Measurements from ENCODE around the gene CDCA3.
A peak's percentile ranks its signal among the peaks of the same experiment; 100 is the strongest.

The CDCA3 gene

DNA sequence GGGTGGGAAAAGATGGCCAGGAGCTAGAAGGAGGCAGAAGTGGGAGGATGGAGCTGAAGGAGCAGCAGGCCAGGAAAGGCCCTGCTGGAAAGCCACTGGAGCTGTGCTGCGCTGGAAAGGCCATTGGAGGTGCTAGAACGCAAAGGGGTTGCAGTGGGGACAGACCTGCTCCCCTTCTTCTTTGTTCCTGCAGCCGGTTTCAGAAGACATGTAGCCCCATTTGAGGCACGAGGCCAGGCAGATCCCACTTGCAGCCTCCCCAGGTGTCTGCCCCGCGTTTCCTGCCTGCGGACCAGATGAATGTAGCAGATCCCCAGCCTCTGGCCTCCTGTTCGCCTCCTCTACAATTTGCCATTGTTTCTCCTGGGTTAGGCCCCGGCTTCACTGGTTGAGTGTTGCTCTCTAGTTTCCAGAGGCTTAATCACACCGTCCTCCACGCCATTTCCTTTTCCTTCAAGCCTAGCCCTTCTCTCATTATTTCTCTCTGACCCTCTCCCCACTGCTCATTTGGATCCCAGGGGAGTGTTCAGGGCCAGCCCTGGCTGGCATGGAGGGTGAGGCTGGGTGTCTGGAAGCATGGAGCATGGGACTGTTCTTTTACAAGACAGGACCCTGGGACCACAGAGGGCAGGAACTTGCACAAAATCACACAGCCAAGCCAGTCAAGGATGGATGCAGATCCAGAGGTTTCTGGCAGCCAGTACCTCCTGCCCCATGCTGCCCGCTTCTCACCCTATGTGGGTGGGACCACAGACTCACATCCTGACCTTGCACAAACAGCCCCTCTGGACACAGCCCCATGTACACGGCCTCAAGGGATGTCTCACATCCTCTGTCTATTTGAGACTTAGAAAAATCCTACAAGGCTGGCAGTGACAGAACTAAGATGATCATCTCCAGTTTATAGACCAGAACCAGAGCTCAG lies 31.7 kb downstream of the CDCA3 start:
- no peak for DNase-seq

DNA sequence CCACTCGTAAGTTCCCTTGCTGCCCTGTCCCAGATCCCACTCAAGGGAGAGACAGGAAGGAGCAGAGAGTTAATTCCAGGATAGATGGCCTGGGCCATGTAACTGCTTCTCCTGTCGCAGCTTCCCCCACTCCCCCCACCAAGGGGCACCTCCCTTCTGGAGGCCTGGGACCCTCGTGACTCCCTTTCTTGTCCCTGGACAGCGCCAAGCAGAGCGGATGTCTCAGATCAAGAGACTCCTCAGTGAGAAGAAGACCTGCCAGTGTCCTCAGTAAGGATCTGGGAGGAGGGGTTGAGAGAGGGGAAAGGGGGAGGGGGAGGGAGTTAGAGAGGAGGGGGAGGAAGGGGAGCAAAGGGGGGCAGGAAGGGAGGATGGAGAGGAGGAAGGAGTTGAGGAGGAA lies 32.4 kb downstream of the CDCA3 start:
- no peak for DNase-seq

DNA sequence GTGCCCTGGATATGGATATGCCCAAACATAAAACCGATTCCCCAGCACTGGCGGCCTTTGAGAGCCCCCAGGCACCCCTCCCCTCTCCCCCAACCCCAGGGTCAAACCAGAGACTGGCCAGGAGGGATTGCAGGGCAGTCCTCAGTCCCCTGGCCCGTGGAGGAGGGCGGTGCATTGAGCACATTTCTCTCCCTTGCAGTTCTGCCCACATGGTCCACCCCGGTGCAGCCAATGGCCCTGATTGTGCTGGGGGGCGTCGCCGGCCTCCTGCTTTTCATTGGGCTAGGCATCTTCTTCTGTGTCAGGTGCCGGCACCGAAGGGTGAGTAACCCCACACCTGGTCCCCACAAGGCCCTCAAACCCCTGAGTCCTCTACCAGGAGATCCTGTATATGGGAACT lies 32.9 kb downstream of the CDCA3 start:
- no peak for DNase-seq

DNA sequence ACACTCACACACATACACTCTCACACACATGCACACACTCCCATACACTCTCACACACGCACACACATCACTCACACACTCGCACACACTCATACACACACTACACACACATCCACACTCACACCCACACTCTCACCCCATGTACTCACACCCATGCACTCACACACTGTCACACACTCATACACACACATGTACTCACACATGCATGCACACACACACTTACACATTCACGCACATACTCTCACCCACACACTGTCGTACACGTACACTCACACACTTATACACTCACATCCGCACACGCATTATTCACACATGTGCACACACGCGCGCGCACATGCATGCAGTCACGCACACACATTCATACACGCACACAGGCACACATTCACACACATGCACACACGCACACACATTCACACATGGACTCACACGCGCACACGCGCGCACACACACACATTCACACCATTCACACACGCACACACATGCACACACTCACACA lies 33.4 kb downstream of the CDCA3 start:
- no peak for DNase-seq

DNA sequence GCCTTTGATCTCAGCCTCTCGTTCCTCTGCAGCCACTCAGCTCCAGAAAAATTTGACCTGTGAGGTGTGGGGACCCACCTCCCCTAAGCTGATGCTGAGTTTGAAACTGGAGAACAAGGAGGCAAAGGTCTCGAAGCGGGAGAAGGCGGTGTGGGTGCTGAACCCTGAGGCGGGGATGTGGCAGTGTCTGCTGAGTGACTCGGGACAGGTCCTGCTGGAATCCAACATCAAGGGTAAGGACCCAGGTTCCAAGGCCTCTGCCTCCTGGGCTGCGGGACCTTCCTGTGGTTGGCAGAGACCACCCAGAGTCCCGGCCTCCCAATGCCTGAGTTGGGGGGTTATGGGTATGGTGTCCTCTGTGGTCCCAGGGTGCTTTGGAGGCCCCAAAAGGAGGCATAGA lies 34.0 kb downstream of the CDCA3 start:
- DNase-seq = no peak

DNA sequence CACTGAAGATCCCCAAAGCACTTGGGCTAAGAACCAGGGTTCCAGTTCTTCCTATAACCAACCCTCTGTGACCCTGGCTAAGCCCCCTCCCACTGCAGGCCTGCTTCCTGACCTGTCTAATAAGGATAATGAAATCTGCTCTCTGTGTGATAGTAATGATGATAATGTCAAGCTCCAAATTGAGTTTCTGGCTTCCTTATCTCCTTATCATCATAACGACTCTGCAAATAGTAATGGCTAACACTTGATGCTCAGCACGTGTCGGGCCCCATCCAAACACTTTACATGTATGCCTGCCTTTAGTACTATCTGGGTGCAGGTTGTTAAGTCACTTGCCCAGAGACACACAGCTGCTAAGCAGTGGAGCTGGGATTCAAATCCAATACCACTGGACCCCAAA lies 34.5 kb downstream of the CDCA3 start:
- no peak for DNase-seq

DNA sequence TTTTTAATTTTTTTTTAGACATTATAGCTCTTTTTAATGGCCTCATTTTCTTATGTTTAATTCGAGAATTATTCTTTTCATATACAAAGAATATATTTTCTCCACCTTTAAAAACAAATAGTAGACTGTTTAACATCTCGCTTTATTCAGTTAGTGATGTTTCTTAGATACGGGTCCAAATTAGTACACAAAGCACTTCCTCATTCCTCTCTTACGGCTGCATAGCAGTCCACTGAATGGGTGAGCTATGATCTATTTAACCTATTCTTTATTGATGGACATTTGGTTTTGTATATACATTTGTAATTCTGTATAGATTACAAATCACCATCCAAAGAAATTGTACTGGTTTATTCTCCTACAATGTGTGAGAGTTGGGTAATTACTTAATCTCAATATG lies 37.7 kb downstream of the CDCA3 start:
- no peak for DNase-seq

DNA sequence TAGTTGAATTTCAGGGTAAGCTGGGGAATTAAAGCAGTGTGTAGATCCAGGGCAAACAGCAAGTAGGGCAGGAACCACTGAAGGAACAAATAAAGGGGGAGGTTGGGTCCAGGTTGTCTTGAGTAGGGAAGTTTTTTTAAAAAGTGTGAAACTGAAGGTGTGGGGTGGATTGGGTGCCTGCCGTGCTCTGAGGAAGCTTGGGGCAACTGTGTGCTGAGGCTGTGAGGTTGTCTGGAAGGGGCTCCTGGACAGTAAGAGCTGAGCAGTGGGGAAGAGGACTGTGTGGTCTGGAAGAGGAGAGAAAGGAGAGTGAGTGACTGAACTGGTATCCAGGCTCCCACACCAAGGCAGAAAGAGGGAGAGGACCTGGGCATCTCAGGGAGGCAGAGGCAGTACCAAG lies 40.3 kb downstream of the CDCA3 start:
- DNase-seq = no peak

DNA sequence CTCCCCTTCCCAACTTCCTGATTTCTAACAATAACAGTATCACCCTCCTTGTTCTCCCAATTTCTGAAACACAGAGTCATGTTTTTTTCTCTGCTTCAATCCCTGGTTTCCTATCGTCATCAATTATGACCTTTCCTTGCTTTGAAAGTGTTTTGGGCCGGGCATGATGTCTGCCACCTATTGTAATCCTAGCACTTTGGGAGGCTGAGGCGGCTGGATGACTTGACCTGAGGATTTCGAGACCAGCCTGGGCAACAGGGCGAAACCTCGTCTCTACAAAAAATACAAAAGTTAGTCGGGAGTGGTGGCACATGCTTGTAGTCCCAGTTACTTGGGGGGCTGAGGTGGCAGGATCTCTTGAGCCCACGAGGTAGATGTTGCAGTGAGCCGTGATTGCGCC lies 42.0 kb downstream of the CDCA3 start:
- DNase-seq = no peak

DNA sequence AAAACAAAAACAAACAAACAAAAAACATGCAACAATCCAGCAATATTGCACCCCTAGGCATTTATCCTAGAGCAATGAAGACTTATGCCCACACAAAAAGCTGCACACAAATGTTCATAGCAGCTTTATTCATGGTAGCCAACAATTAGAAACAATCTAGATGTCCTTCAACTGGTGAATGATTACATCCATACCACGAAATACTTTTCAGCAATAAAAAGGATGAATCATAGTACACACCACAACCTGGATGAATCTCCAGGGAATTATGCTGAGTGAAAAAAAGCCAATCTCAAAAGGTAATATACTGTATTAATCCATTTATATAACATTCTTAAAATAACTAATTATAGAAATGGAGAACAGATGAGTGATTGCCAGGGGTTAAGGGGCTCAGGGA lies 43.9 kb downstream of the CDCA3 start:
- DNase-seq = peak; percentile 61

DNA sequence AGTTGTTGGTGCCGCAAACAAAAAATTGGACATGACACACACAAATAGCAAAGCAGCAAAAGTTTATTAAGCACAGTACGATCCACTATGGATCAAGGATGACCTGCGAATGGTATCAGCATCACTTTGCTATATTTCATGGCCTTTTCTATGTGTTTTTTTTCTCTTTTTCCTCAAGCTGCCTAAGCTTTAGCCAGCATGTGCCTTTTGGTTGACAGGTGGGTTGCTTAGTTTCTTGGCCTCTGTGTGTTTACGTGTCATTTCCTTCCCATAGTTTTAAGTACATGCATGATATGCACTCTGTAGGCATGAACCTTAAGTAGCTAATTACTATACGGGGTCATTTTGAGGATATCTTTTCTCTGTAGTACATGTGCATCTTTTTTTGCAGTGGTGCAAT lies 51.9 kb downstream of the CDCA3 start:
- DNase-seq = no peak

All from fibroblast of upper back skin (primary cell).